Peyer's patch (tissue), 4 donors: ENCODE results near the gene GRK6.

Source experiments
- CTCF ChIP-seq, 6 experiments: fragments of 450-650 bp in 4 of 6; fragments of 200-600 bp in 2 of 6; sonication (generic) in 1 of 6; IDR thresholded peaks; one replicate each; pipeline ENCODE4 v1.5.1; 2017 to 2019; ENCODE audit warnings: antibody characterized with exemption in 6 of 6, mild to moderate bottlenecking in 3 of 6, moderate library complexity in 1 of 6
- POLR2A ChIP-seq, 2 donors: fragments of 450-650 bp; IDR thresholded peaks; one replicate each; pipeline ENCODE4 v1.5.1; 2017; ENCODE audit warnings: antibody characterized with exemption in 2 of 2, mild to moderate bottlenecking in 2 of 2, moderate library complexity in 2 of 2

GRCh38 chr5:177442066-177442826 is 15.8 kb downstream of the GRK6 start:
- TF ChIP-seq POLR2A (IDR thresholded peaks at IDR 0.05) (no peak), CTCF (IDR thresholded peaks at IDR 0.05) (no peak)
